NK-92 (cell line): Measurements from ENCODE around the gene PLPP7.

Source experiments
- DNase-seq: peaks from one replicate; lab custom pipeline; 2025; ENCODE audit not compliant: unreplicated experiment; lab: John Stamatoyannopoulos, UW

PLPP7 gene

GRCh38 chr9:131302244-131303075, 12.9 kb downstream of the PLPP7 start:
- no peak for DNase-seq

- DNase-seq, result no peak
Observed at GRCh38 chr9:131303381-131304321, 14.1 kb downstream of the PLPP7 start.

DNA sequence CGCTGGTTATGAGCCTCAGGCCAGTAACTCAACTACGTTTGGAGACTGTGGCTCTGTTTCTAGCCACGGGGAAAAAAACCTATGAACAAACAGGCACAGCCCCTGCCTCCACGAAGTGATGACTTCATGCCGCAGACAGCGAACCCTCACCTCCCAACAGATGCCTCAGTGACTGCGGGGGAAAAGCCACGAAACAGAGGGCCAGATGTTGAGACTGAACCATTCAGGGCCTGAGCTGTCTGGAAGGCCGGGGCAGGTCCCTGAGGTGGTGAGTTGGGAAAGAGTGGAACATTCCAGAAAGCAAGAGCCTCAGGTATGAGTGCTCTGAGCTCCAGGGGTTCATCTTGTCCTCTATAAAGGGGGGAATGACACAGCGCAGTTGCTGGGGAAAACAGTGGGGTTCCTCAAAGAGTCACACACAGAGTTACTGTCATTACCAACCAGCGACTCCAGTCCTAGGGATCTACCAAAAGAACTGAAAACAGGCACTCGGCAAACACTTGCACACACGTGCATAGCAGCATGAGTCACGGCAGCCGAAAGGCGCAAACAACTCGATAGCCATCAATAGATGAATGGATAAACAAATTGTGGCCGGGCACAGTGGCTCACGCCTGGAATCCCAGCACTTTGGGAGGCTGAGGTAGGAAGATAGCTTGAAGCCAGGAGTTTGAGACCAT, 15.3 kb downstream of the PLPP7 start:
- no peak for DNase-seq

- no peak for DNase-seq
Observed at GRCh38 chr9:131306397-131307004, 17.0 kb downstream of the PLPP7 start.

GRCh38 chr9:131307974-131308373, 18.5 kb downstream of the PLPP7 start:
- DNase-seq, result no peak

DNA sequence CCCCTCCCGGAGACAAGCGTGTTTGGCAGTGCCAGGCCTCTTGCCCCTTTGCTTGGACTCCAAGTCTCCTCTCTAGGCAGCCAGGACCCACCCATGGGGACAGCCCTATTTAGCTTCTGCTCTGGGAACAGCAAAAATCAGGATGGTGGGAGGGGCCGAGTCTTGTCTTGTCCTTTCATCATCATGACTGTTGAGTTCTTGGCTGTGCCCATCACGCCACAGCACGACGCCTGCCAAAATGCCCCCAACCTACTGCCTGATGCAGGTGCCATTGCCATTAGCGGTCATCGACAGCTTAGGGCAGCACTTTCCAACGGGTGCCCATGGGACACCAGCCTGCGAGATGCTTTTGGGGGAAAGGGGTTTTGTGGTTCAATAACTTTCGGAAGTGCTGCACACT, 18.9 kb downstream of the PLPP7 start:
- DNase-seq, result no peak

DNA sequence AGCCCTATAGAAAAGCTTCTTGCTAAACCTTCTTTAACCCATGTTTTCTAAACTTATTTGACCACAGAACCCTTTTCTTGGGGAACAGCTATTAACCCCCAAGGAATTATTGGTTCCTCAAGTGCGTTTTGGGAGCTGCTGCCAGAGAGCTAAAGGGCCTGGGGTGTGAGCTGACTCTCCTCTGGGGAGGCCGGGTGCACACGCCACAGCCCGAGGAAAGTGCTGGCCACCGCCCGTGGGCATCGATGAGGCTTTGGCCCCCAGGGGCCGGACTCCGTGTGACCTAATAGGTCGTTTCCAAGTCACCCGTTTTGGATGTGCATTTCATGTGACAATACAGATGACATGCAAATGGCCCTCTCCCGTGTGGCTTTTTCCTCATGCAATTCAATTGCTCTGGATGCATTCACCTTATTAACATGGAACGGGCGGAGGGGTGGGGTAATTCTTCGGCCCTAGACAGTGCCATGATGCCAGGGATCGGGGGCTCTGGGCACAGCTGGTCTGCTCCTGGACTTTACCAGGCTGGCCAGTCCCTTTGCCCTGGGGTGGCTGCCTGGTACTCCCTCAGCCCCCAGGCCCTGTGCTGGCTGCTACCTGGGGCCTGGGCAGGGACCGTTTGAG, 19.5 kb downstream of the PLPP7 start:
- DNase-seq, result no peak

- no peak for DNase-seq
Observed at GRCh38 chr9:131309530-131310276, 20.2 kb downstream of the PLPP7 start.

DNA sequence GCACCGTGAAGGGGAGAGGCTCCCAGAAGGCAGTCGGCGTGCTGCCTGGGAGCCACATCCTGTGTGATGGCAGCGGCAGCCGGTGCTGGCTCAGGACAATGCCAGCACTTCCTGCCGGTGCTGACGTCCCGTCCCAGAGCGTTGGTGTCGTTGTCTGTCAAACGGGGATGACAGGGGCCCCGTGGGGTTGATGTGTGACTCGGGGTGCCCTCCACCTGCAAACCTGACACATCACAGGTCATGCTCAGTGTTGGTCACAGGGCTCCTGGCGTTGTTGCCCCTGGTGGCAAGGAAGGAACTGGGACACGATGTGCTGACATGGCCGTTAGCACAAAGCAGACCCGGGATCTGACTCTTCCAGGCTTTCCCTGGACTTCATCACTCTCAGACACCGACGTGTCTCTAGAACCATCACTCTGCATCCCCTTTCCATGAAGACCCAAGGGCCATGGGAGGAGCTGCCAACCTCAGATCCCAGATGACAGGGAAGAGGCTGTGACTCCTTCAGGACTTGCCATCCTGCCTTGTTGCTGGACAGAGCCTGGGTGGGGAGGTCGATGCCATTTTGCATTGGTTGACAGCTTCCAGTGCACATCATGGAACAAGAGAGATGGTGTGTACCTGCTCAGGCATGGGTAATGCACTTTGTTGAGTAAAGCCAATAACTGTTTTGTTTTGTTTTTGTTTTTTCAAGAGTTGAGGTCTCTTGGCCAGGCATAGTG, 21.5 kb downstream of the PLPP7 start:
- DNase-seq, result no peak

- no peak for DNase-seq
Observed at GRCh38 chr9:131312246-131312645, 22.7 kb downstream of the PLPP7 start.

GRCh38 chr9:131312822-131313770, 23.6 kb downstream of the PLPP7 start:
- no peak for DNase-seq

DNA sequence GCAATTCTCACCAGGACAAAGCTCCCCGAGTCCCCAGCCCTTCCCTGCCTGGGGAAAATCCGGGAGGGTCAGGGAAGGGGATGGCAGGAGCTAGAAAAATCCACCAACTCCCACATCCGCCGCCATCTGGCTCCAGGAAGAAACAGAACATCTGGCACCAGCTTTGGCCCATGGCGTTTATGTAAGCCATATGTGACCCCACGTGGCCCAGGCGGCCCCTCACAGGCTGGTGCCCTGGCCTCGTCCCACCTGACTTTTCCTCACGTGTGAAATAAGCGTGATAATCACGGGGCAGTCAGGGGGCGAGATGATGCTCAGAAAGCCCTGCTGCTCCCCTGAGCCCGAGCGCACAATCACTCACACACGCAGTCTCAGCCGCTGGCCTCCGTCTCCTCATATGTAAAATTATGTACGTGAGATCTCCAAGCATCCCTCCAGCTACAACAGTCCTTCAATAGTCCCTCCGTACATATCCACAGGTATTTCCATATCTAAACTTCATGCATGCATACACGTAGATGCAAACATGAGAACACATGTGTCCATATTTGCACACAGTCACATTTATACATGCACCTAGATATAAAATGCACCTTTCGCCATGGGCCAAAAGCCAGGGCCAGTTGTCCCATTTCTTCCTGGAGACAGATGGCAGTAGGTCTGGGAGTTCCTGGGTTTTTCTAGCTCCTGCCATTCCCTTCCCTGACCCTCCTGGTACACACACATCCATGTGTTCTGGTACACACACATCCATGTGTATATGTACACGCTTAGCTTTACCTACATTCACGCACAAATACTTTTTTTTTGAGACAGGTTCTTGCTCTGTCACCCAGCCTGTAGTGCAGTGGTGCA, 28.9 kb downstream of the PLPP7 start:
- no peak for DNase-seq

GRCh38 chr9:131319486-131319885, 30.0 kb downstream of the PLPP7 start:
- no peak for DNase-seq

GRCh38 chr9:131320031-131320685, 30.6 kb downstream of the PLPP7 start:
- DNase-seq, result no peak

DNA sequence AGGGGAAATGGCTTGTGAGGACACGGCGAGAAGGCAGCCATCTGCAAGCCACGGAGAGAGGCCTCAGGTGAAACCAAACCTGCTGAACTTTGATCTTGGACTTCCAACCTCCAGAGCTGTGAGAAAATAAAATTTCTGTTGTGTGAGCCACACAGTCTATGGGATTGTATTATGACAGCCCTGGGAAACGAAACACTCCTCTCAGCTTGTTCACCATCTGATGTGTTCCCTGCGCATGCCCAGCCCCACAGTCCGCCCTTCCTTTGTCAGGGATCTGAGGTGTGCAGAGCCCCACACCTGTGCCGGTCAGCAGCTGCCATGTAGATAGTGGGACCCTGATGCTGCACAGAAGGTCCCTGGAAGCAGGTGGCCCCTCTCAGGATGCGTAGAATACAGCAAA, 34.1 kb downstream of the PLPP7 start:
- no peak for DNase-seq
